Stimulated activated CD8-positive, alpha-beta memory T cell treated with anti-CD3 and anti-CD28 coated beads, Interleukin-7, amount 100 ng/mL, for 48 hours (primary cell): ENCODE data around the gene NUDT3.
A peak's percentile ranks its signal among the peaks of the same experiment; 100 is the strongest.

ENCODE experiments used
- DNase-seq, 2 donors: peaks; one replicate each; pipeline ENCODE4 v3.0.0-alpha.2; 2020; ENCODE audit warnings: low read depth in 1 of 2; ENCODE audit errors: extremely low read depth in 1 of 2

The NUDT3 gene

GRCh38 chr6:34243131-34243771, 149.2 kb downstream of the NUDT3 start:
- DNase-seq, result no peak

- no peak for DNase-seq
Observed at GRCh38 chr6:34242252-34243130, 150.0 kb downstream of the NUDT3 start.

- no peak for DNase-seq
Observed at GRCh38 chr6:34241351-34242215, 150.9 kb downstream of the NUDT3 start.

- no peak for DNase-seq
Observed at GRCh38 chr6:34240329-34241248, 151.9 kb downstream of the NUDT3 start.

- no peak for DNase-seq
Observed at GRCh38 chr6:34239893-34240292, 152.6 kb downstream of the NUDT3 start.

DNA sequence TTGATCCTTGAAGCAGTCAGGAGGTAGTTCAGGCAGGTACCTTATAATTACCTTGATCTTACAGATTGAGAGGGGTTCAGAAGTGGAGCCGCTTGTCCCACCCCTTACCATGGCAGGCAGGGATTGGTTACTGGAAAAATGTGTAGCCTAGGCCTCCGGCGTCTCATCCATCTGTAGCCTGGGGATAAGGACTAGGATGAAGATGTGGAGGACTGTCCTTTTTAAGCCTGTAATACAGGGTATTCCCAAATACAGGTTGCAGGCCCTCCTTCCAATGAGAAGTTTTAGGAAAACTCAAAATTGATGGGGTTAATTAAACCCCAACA, 153.0 kb downstream of the NUDT3 start:
- DNase-seq, result no peak

- DNase-seq, result no peak
Observed at GRCh38 chr6:34238585-34239499, 153.6 kb downstream of the NUDT3 start.

GRCh38 chr6:34237722-34238584, 154.5 kb downstream of the NUDT3 start:
- peak in 1 of 2 donors; percentile 54 for DNase-seq

- no peak for DNase-seq
Observed at GRCh38 chr6:34237316-34237721, 155.2 kb downstream of the NUDT3 start.

DNA sequence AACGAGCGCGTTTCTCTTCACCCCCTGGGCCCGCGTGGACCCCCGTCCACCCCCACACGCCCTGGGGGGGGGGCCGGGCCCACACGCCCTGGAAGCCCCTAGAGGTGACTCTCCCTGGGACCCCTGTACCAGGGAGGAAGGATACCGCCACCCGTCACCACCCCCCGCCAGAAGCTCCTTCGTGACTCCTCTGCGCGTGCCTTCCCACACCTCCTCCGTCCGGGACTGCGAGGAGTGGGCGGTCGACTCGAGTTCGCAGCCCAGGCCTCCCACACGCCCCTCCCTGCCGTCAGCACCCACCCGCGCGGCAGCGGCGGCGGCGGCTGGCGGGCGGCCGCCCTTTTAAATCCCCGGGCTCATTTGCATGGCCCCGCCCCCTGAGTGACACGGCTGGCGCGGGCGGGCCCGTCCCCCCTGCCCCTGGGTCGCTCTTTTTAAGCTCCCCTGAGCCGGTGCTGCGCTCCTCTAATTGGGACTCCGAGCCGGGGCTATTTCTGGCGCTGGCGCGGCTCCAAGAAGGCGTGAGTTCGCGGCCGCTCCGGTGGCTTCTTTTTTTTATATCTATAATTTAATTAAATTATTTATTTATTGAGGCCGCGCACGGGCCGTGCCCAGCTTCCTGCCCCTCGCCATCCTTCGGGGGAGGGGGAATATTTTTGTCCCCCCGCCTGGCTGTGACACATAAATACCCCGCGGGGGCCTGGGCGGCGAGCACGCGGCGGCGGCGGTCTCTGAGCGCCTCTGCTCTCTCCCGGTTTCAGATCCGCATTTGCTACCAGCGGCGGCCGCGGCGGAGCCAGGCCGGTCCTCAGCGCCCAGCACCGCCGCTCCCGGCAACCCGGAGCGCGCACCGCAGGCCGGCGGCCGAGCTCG, 155.8 kb downstream of the NUDT3 start, which contains the start of gene HMGA1:
HMGA1 (plus strand) TSS at position 431 of the 873 bp plus-strand sequence. CDS start 3,908 bp downstream, outside the sequence.
- DNase-seq, result peak; percentile 73 to 78

GRCh38 chr6:34236131-34236442, 156.4 kb downstream of the NUDT3 start:
- peak in 1 of 2 donors; percentile 48 for DNase-seq

DNA sequence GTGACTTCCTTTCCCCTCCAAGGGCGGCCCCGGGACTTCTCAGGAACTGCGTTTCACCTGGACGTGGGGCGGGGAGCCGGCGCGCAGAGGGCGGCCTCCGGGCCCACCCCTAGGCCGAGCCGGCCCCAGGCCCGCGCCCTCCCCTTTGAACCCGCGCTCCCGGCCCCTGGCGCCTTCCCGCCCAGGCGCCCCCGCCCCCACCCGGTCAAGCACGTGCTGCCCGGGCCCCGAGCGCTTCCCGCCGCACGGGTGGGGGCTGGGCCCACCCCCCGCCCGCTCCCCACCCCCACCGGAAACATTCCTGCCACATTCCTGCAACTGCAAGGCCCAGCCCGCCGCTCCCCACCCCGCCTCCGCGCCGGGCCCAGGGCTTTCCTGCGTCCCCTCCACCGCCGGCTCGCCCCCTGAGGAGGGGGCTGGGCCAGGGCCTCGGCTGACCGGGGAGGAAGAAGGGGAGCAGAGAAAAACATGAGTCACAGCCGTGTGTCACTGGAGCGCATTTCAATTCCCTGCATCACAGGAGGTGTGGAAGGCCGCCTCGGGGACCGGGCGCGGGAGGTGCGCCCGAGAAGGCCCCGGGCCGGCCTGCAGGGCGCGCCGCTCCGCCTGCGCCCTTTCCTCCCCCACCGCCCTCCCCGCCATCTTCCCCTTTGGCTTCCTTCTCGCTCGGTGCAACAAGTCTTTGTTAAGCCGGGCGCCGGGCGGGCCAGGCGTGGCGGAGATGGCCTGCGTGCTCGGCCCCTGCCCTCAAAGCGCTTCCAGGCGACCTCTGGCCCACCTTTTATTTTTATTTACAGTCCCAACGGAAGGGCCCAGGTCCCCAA, 156.9 kb downstream of the NUDT3 start:
- peak in 1 of 2 donors; percentile 50 for DNase-seq

DNA sequence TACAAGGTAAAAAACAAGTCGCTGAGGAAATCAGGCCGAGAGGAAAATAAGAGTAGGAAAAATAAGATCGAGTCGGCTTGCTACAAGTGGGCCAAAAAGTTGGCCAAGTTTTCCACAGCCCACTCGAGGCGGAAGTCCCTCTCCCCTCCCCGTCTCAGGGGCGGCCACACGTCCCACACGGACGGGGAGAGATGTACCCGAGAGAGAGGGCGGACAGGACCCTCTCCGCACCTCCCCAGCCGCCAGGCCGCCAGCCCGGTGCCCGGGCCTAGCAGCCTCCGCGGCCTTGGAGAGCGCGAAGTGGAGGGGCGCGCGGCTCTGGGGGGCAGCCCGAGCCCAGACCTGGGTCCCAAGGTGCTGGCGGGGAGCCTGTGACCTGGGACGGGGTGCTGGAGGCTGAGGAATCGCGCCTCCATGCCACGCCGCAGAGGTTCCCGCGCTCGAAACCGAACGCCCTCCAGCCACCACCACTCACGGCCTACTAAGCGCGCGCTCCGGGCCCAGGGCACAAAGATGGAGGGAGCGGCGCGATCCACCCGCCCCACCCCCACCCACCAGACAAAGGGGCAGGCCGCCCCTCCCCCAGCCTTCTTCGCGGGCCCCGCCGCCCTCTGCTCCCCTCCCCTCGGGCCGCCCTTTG, 157.7 kb downstream of the NUDT3 start:
- DNase-seq, result no peak

DNA sequence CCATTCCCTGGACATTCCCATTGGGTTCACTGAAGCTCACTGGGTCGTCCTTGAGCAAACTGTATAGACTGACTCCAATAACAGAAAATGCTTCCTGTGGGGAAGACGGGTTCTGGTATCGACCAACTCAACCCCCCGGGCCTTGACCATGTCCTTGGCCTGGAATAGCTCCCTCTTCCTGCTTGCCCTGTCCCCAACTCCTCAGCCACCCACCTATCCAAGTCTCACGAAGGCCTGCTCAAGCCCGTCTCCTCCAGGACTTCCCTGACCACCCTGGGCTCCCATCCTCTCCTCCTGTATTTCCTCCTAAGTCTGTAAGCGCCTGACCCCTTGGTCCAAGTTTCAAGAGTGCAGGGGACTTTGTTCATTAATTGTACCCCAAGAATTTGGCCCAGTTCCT, 158.6 kb downstream of the NUDT3 start:
- DNase-seq, result no peak

GRCh38 chr6:34232901-34233300, 159.6 kb downstream of the NUDT3 start:
- no peak for DNase-seq
